Measurements from ENCODE around the gene C14orf119.

The C14orf119 gene

DNA sequence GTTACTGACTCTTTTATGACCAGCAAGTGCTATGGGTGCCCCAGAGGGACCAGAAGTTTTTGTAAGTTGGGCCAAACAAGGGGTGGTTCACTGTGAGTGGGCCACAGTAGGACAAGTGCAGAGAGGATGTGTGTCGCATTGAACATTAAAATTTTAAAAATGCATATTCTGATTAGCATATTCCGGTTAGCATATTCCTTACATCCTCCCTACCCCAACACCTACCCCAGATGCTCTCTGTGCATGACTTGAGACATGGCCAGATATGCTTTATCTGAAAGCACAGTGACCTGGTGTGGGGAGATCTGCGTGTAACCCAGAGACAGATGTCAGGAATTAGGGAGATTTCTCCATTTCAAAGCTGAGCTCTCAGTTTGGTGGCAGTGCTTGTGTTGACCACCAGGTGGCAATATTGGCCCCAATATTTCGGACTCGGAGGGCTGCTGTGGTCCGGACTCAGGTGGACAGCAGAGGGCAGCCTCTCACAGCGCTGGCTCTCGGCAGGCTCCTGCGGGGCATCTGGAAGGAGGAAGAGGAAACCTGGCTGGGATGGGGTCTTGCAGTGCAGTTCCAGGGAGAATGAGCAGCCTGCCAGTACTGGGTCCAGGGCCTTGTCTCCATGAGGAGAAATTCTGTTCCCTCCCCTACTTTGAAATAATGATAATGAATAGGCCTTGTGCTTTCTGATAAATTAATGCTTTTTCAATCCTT is 25.4 kb downstream of the C14orf119 start:
- Histone ChIP-seq H3K27me3 (ENCODE audit: control insufficient read depth, insufficient read depth, low read length) (no peaks in the 10 kb centered on the region), H3K36me3 (ENCODE audit: control insufficient read depth, insufficient read depth, low read length) (no peaks in the 10 kb centered on the region), H3K9me3 (ENCODE audit: control insufficient read depth, insufficient read depth, low read length) (no peaks in the 10 kb centered on the region), H3K27ac (ENCODE audit: low read length) (no peak overlapping the region), H3K4me3 (ENCODE audit: low read length) (no peak overlapping the region), H3K4me1 (ENCODE audit: control insufficient read depth, insufficient read depth, low read length) (no peaks in the 10 kb centered on the region; the same call in 1 of the 2 replicates)
- no CpG with 5 or more reads among the region's 9 CpGs for WGBS (ENCODE audit: insufficient coverage, insufficient read length)
- peak; percentile 88 for DNase-seq (ENCODE audit: low read depth, low spot score)

DNA sequence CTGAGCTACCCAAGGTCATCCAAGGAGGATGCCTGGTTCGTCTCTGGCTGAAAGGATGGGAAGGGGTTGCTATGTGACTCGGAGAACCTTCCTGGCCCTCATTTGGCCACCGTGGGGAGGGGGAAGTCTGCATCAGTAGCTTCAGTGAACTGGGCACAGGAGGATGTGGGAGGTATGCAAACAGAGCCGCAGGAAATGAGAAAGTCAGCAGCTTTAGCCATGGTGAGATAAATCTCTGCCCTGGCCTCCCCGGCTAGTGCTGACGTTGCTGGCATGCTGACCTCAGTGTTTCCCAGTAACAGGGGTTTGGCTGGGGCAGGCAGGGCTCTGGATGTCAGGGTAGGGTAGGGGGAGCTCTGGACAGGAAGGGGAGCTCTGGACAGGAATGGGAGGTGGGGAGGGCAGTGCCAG is 26.1 kb downstream of the C14orf119 start:
- Histone ChIP-seq H3K4me3 (ENCODE audit: low read length) (no peak overlapping the region), H3K27ac (ENCODE audit: low read length) (no peak overlapping the region), H3K4me1 (ENCODE audit: control insufficient read depth, insufficient read depth, low read length) (no peaks in the 10 kb centered on the region; the same call in 1 of the 2 replicates), H3K27me3 (ENCODE audit: control insufficient read depth, insufficient read depth, low read length) (no peaks in the 10 kb centered on the region), H3K36me3 (ENCODE audit: control insufficient read depth, insufficient read depth, low read length) (no peaks in the 10 kb centered on the region), H3K9me3 (ENCODE audit: control insufficient read depth, insufficient read depth, low read length) (no peaks in the 10 kb centered on the region)
- WGBS (ENCODE audit: insufficient coverage, insufficient read length): no CpG with 5 or more reads among the region's 6 CpGs
- DNase-seq (ENCODE audit: low read depth, low spot score): no peak

- Histone ChIP-seq H3K27me3 (ENCODE audit: control insufficient read depth, insufficient read depth, low read length) (no peaks in the 10 kb centered on the region), H3K9me3 (ENCODE audit: control insufficient read depth, insufficient read depth, low read length) (no peaks in the 10 kb centered on the region), H3K4me3 (ENCODE audit: low read length) (no peak overlapping the region), H3K27ac (ENCODE audit: low read length) (no peak overlapping the region), H3K36me3 (ENCODE audit: control insufficient read depth, insufficient read depth, low read length) (0 out of 2 replicates have a peak, but pooled peaks cover 3% of the 10 kb centered on the region), H3K4me1 (ENCODE audit: control insufficient read depth, insufficient read depth, low read length) (no peaks in the 10 kb centered on the region; the same call in 1 of the 2 replicates)
- no CpG with 5 or more reads among the region's 6 CpGs for WGBS (ENCODE audit: insufficient coverage, insufficient read length)
- DNase-seq (ENCODE audit: low read depth, low spot score): no peak
Measured at GRCh38 chr14:23122086-23122485, 26.8 kb downstream of the C14orf119 start.

GRCh38 chr14:23123419-23123818 is 28.1 kb downstream of the C14orf119 start:
- H3K4me3 ChIP-seq (ENCODE audit: low read length): no peak overlapping the region
- DNase-seq (ENCODE audit: low read depth, low spot score): no peak
- no peaks in the 10 kb centered on the region for H3K9me3 ChIP-seq (ENCODE audit: control insufficient read depth, insufficient read depth, low read length)
- no peaks in the 10 kb centered on the region for H3K27me3 ChIP-seq (ENCODE audit: control insufficient read depth, insufficient read depth, low read length)
- peaks cover 10% of the 10 kb centered on the region for H3K36me3 ChIP-seq (ENCODE audit: control insufficient read depth, insufficient read depth, low read length)
- no peaks in the 10 kb centered on the region; the same call in 1 of the 2 replicates for H3K4me1 ChIP-seq (ENCODE audit: control insufficient read depth, insufficient read depth, low read length)
- no CpG with 5 or more reads among the region's 8 CpGs for WGBS (ENCODE audit: insufficient coverage, insufficient read length)
- H3K27ac ChIP-seq (ENCODE audit: low read length): no peak overlapping the region

- no peak for DNase-seq (ENCODE audit: low read depth, low spot score)
- H3K27me3 ChIP-seq (ENCODE audit: control insufficient read depth, insufficient read depth, low read length): no peaks in the 10 kb centered on the region
- WGBS (ENCODE audit: insufficient coverage, insufficient read length): no CpG with 5 or more reads among the region's 13 CpGs
- H3K4me3 ChIP-seq (ENCODE audit: low read length): no peak overlapping the region
- H3K27ac ChIP-seq (ENCODE audit: low read length): no peak overlapping the region
- peaks cover 13% of the 10 kb centered on the region for H3K36me3 ChIP-seq (ENCODE audit: control insufficient read depth, insufficient read depth, low read length)
- no peaks in the 10 kb centered on the region for H3K9me3 ChIP-seq (ENCODE audit: control insufficient read depth, insufficient read depth, low read length)
- H3K4me1 ChIP-seq (ENCODE audit: control insufficient read depth, insufficient read depth, low read length): no peaks in the 10 kb centered on the region; the same call in 1 of the 2 replicates
Measured at GRCh38 chr14:23124337-23124954, 29.1 kb downstream of the C14orf119 start.

- Histone ChIP-seq H3K27ac (ENCODE audit: low read length) (no peak overlapping the region), H3K9me3 (ENCODE audit: control insufficient read depth, insufficient read depth, low read length) (no peaks in the 10 kb centered on the region), H3K4me1 (ENCODE audit: control insufficient read depth, insufficient read depth, low read length) (no peaks in the 10 kb centered on the region; the same call in 1 of the 2 replicates), H3K36me3 (ENCODE audit: control insufficient read depth, insufficient read depth, low read length) (peaks cover 13% of the 10 kb centered on the region), H3K4me3 (ENCODE audit: low read length) (no peak overlapping the region), H3K27me3 (ENCODE audit: control insufficient read depth, insufficient read depth, low read length) (no peaks in the 10 kb centered on the region)
- WGBS (ENCODE audit: insufficient coverage, insufficient read length): 100% methylated on average over 1 of the region's 3 CpGs
- no peak for DNase-seq (ENCODE audit: low read depth, low spot score)
Measured at GRCh38 chr14:23125011-23125410, 29.7 kb downstream of the C14orf119 start.

DNA sequence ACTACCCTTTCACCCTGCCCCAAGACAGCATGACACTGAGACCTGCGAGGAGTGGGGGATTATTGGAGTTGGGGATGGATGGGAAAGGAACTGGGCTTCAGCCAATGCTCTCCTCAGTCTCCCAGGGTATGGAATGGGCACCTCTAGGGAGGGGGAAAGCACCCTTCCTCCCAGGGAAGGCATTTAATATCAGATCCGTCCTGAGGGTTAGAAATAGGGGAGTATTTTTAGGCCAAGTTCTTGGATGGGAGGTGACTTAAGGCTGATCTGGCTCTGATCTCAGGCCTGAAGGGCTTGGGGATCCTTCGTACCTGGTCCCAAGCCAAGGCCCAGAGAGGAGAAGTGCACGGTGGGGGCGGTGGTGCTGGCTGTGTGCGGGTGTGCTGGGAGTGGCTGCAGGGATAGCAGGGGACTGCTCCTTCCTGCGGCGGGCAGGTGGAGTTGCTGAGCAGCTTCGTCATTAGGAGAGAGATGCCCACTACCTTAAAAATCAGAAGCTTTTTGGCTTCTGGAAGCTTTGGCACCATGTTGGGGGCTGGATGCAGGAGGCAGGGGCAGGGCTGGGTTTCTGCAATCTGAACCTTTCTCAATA is 30.7 kb downstream of the C14orf119 start:
- no peak overlapping the region for H3K4me3 ChIP-seq (ENCODE audit: low read length)
- peaks cover 13% of the 10 kb centered on the region for H3K36me3 ChIP-seq (ENCODE audit: control insufficient read depth, insufficient read depth, low read length)
- H3K27me3 ChIP-seq (ENCODE audit: control insufficient read depth, insufficient read depth, low read length): no peaks in the 10 kb centered on the region
- no peaks in the 10 kb centered on the region for H3K4me1 ChIP-seq (ENCODE audit: control insufficient read depth, insufficient read depth, low read length)
- H3K9me3 ChIP-seq (ENCODE audit: control insufficient read depth, insufficient read depth, low read length): no peaks in the 10 kb centered on the region
- DNase-seq (ENCODE audit: low read depth, low spot score): no peak
- no CpG with 5 or more reads among the region's 9 CpGs for WGBS (ENCODE audit: insufficient coverage, insufficient read length)
- H3K27ac ChIP-seq (ENCODE audit: low read length): no peak overlapping the region

GRCh38 chr14:23126548-23127278 is 31.4 kb downstream of the C14orf119 start:
- H3K4me1 ChIP-seq (ENCODE audit: control insufficient read depth, insufficient read depth, low read length): no peaks in the 10 kb centered on the region
- no peak overlapping the region for H3K27ac ChIP-seq (ENCODE audit: low read length)
- H3K27me3 ChIP-seq (ENCODE audit: control insufficient read depth, insufficient read depth, low read length): no peaks in the 10 kb centered on the region
- H3K4me3 ChIP-seq (ENCODE audit: low read length): no peak overlapping the region
- DNase-seq (ENCODE audit: low read depth, low spot score): no peak
- H3K36me3 ChIP-seq (ENCODE audit: control insufficient read depth, insufficient read depth, low read length): peaks cover 17% of the 10 kb centered on the region
- H3K9me3 ChIP-seq (ENCODE audit: control insufficient read depth, insufficient read depth, low read length): no peaks in the 10 kb centered on the region
- WGBS (ENCODE audit: insufficient coverage, insufficient read length): no CpG with 5 or more reads among the region's 8 CpGs

DNA sequence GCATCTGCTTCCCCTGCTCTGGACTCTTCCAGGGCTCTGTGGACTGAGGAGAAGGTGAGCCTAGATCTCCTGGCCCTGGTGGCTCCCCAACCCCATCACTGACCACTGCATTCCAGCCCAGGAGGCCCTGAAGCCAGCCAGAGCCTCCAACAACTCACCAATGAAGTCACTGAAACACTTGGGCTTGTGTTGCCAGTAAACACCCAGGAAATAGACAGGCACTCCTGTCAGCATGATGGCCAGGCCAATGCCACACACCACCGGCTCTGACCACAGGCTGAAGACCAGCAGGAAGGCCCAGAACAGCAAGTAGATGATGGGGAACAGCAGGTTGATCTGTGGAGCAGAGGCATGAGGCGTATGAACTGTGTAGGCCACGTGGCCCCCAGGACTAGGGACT is 32.6 kb downstream of the C14orf119 start:
- no peak for DNase-seq (ENCODE audit: low read depth, low spot score)
- peaks cover 17% of the 10 kb centered on the region for H3K36me3 ChIP-seq (ENCODE audit: control insufficient read depth, insufficient read depth, low read length)
- H3K4me3 ChIP-seq (ENCODE audit: low read length): no peak overlapping the region
- no CpG with 5 or more reads among the region's 3 CpGs for WGBS (ENCODE audit: insufficient coverage, insufficient read length)
- H3K4me1 ChIP-seq (ENCODE audit: control insufficient read depth, insufficient read depth, low read length): no peaks in the 10 kb centered on the region
- H3K27me3 ChIP-seq (ENCODE audit: control insufficient read depth, insufficient read depth, low read length): no peaks in the 10 kb centered on the region
- no peak overlapping the region for H3K27ac ChIP-seq (ENCODE audit: low read length)
- no peaks in the 10 kb centered on the region for H3K9me3 ChIP-seq (ENCODE audit: control insufficient read depth, insufficient read depth, low read length)

Measured in iPS DF 6.9 (cell line).